Measurements from ENCODE around the gene HCFC1R1.

The HCFC1R1 gene

DNA sequence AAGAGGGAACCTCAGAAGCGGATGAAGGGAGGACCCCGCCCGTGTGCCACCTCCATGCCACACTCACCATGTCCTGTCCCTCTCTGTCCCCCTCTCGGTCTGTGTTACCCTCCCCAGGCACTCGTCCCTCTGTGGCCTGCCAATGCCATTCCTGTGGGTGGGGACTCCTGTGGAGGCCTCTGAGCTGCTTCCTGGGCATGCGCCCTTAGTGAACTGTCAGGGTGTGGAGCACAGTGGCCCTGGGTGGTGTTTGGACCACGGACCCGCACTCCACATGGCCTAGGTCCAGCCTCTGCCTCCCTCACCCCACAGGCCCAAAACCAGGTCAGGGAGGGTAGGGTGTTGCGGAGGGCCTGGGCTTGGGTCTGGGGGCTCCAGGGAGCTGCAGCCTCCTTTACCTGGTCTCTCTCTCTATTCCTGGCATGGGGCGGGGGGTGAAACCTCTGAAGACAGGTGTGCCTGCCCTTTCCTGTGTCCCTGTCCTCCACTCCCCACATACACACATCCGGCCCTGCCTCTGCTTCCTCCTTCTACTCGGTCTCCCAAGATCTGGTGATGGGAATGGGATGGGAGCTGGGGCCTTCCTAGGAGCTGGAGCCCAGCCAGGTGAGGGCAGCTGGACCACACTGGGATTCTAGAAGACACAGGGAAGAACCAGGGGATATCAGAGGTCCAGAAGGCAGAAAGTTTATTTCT lies 32.0 kb downstream of the HCFC1R1 start:
- DNase-seq: no peak

DNA sequence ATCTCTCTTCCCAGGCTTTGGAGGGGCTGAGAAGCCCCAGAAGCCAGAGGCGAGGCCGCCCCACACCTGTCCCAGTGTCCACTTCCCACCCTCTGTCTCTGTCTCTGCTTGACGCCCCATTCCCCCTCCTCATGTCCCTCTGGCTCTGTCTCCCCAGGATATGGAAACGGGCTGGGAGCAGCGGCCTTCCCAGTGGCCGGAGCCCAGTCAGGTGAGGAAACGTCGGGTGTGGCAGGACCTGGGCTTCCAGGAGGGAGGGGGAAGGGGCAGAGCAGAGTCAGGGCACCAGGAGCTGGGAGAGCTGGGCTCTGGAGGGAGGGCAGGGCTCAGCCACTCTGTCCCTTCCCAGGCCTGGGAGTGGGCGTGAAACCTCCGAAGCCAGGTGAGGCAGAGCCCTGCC lies 32.9 kb downstream of the HCFC1R1 start:
- DNase-seq: no peak

DNA sequence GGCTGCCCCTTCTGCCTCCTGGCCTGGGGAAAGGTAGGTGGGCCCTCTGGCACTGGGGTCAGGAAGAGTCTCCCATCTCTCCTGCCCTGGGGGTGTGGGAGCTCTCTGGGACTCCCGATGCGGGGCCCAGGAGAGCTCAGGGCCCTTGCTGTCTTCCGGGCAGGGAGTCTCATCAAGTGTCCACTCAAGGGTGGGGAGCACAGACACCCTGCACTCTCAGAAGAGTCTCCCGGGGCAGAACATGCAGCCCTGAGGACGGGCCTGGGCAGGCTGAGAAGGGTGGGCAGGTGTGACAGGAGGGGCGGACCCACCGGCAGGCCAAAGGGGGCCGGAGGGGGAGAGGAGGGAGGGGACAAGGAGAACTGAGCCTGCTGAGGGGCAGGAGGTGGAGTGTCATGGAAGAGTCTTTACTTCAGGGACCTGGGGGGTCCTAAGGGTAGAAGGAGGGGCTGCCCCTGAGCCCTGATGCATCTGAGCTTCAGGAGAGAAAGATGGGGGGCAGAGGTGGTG lies 35.1 kb downstream of the HCFC1R1 start:
- DNase-seq: no peak

DNA sequence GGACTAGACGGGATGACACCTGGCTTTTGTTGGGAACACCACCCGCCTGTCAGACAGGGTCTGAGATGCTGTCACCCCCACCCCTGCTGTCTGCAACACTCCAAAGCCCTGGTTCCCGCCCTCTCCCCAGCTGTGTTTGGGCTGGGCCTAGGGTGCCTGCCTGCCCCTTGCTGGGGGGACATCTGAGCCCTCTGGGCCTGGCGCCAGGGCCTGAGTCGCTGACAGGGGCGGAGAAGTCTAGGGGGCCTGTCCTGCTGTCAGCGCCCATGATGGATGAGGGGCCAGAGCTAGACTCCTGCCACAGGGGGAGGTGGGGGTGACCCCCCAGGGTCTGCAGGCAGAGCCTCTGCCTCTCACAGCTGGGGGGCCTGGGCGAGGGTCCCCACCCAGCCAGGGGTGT lies 35.9 kb downstream of the HCFC1R1 start:
- peak; percentile 82 for DNase-seq

DNA sequence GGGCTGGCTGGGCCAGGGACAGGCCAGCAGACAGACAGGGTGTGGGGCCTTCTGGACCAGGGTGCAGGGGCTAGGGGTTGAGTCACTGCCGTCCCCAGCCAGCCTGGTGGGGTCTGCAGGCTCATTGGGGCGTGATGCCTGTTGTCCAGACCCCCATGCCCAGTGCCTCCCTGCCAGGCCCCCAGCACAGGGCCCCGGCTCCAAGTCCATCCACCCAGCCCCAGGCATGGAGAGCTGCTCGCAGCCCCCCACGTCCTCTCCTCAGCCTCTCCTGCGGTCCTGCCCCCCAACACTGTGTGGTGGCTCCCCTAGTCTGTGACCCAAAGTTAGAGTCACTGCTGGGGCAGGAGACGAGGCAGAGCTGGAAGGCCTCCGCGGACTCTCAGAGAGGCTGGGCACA lies 36.5 kb downstream of the HCFC1R1 start:
- no peak for DNase-seq

DNA sequence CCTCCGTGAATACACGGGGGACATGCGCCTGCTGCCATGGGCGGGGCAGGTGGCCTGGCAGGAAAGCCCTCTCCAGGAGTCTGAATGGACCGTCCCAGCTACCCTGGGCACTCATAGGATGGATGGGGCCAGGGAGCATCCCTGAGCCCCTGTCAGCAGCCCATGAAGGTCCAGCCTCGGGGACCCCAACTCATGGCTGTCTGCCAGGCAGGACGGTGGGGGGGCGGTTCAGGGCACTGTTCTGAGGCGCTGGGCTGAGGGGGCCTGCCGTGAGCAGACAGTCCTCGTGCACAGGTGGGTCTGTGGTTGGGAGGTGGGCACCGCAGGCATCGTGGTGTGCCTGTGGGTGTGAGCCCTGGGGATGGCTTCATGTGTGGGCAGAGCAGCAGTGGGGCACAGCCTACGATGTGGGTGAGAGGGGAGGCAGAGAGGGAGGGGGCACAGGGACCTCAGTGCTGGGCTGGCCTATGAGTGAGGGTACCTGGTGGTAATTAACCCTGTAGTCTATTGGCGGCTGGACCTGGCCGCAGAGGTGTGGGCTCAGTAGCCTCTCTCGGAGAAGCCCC lies 37.0 kb downstream of the HCFC1R1 start:
- no peak for DNase-seq

DNA sequence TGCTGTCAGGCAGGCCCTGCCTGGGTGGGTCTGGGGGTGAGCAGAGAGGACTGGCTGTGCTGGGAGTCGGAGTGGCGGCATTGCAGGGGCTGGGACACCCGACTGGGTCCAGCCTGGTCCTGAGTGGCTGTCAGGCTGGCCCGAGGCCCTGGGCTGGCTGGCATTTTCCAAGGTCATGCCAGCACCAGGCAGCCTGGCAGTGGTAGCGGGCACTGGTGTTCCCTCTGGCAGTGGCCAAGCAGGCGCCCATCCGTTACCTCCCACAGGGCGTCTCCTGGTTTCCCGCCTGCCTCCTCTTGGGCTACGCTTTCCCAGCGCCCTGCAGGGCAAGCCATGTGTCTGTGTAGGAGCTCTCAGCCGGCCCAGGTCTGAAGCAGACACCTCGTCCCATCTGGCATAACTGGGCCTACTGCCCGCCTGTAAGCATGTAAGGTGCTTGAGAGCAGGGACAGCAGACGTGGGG lies 37.8 kb downstream of the HCFC1R1 start:
- DNase-seq: no peak

DNA sequence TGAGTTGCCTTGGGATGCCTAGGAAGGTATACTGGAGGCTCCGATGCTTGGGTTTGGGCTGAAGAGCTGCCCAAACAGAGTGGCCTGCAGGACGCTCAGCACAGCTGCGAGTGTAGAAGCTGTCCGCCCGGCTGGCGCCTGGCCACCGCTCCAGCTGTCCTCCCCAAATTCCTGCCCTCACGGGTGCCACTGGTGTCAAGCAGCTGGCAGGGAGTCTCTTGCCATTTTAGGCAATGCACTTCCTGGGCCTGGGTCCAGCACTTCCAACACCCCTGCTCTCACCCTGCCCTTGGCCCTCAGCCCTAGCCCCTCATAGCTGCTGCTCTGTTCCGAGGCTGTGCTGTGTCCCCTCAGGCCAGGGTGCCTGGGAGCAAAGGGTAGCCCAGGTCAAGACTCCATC lies 38.3 kb downstream of the HCFC1R1 start:
- DNase-seq: no peak

DNA sequence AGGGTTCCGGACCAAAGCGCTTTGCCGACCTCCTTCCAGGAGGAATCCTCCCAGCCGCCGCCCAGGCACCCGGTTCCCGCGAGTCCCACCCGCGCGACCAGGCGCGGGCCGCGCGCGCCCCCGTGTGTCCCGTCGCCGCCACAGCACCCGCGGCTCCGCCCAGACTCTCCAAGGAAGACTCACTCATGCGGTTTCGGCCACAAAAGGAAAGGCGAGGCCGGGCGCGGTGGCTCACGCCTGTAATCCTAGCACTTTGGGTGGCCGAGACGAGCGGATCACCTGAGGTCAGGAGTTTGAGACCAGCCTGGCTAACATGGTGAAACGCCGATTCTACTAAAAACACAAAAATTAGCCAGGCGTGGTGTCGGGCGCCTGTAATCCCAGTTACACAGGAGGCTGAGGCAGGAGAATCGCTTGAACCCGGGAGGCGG lies 40.0 kb downstream of the HCFC1R1 start:
- DNase-seq: peak; percentile 84

DNA sequence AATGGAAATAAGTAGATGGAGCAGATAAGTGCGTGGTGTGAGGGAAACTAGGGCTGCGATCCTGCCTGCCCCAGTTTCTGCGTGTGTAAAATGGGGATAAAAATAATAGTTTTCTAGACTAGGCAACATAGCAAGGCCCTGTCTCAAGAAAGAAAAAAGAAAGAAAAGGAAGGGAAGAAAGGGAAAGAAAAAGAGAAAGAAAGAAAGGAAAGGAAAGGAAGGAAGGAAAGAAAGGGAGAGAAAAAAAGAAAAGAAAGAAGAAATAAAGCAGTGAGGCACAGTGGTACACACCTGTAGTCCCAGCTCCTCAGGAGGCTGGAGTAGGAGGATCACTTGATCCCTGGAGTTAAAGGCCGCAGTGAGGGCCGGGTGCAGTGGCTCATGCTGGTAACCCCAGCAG lies 41.3 kb downstream of the HCFC1R1 start:
- DNase-seq: no peak

DNA sequence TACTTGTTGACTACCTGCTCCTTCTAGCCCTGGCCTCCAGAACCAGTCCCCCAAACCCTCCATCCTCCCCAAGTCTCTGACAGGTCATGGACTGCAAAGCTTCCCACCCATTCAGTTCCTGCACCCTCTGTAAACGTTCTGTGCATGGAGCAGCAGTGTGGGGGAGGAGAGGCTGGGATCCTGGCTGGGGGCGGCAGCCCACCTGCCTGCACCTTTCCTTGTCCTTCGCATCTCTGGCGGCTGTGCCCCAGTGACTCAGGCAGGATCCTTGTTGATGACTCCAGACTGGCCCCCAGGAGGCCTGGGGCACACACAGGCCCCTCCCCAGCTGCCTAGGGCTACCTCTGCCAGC lies 41.9 kb downstream of the HCFC1R1 start:
- DNase-seq: no peak

DNA sequence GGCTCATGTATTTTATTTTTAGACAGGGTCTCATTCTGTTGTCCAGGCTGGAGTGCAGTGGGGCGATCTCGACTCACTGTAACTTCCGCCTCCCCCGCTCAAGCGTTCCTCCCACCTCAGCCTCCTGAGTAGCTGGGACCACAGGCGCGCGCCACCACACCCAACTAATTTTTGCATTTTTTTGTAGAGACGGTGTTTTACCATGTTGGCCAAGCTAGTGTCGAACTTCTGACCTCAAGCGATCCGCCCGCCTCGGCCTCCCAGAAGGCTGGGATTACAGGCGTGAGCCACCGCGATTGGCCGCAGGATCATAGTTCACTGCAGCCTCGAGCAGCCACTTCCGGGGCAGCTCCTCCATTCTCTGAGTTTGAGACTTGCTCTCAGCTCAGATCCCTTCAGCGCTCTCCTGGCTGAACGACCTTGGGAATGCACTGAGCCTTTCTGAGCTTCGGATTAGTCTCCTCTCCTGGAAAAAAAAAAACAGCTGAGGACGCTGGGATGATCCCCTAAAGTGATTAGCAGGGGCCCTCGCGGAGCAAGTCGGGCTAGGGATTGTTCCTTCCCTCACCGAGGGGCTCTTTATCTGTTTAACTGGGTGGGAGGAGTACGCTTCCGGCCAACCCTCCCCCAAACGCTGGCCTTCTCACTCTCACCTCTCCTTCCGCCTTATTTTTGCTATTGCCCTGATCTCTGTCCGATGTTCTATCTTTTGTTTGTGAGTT lies 42.4 kb downstream of the HCFC1R1 start:
- DNase-seq: no peak

DNA sequence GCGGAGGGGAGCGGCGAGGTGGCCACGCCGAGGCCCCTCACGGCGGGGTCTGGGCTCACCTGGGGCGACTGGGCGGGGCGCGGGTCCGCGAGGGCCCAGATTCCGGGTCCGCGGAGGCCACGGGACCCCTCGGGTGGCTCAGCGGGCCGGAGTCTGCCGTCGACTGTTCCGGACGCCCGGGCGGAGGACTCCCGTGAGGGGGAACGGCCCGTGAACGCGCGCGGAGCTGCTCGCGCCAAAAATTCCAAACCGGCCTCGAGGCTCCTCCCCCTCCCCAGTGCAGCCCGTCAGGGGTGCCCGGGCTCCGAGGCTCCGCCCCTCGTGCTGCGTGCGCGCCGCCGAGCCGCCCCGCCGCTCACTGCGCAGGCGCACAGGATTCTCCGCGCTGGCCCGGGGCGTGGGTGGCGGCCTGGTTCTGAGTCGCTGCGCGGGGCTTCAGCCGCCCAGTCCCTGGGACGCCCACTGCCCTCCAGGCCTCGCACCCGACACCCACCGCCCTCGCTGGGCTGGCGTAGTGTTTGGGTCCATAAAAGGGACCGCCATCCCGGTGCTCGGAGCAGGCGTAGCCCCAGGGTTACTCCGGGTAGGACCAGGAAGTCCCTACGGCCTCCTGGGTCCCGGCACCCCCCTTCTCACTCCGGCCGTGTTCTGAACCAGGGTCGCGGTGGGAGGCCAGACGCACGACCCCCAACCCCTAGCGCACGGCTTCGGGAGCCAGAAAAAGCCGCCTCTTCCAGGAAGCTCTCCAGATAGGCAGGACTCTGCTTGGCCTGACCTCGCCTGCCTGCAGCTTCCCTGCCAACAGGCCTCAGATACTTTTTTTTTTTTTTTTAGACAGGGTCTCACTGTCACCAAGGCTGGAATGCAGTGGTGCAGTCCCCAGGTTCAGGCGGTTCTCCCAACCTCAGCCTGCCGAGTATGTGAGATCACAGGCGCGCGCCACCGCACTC lies 43.2 kb downstream of the HCFC1R1 start, which contains the start of gene PKMYT1:
TSS of gene PKMYT1 (minus strand) at position 220 of the 950 bp plus-strand sequence. CDS start 789 bp downstream, outside the sequence.
- peak; percentile 90 for DNase-seq

DNA sequence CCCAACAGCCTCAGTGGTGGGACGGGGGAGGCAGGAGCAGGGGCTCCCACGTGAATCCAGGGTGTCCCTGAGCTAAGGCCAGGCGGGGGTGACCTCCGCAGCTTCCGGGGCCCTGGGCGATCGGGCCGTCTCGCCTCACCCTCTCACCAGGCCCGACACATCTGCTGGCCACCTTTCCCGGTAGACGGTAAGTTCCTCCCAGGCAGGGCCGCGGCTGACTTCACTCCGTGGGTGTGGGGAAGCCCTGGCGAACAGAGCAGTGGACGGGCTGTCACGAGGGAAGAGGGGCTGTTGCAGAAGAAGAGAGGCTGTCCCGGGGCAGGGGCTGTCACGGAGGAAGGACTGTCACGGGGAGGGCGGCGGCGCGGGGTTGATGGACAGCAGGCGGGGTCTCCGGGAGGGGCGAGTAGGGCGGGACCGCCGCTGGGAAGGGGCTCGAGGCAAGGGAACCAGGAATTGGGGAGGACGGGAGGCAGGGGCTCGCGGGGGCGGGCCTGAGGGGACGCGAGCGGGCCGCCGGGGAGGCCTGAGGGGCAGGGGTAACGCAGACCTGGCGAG lies 44.0 kb downstream of the HCFC1R1 start:
- DNase-seq: no peak

DNA sequence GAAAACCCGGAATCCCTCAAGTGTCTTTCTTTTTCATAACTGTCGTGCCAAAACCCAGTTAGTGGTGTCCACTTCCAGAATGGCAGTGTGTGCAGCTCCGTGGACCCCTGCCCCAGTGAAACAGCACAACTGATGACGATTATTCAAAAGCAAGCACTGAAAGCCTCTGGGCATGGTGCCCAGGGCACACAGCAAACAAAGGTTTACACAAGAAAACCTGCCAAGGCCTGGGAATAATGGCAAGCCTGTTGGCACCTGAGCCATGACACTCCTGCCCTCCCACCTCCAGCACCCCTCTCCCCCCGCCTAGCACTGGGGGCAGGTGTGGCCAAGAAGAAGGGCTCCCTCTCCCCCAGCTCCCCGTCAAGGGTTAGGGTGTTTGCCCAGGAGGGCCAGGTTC lies 46.3 kb downstream of the HCFC1R1 start:
- peak; percentile 91 for DNase-seq

DNA sequence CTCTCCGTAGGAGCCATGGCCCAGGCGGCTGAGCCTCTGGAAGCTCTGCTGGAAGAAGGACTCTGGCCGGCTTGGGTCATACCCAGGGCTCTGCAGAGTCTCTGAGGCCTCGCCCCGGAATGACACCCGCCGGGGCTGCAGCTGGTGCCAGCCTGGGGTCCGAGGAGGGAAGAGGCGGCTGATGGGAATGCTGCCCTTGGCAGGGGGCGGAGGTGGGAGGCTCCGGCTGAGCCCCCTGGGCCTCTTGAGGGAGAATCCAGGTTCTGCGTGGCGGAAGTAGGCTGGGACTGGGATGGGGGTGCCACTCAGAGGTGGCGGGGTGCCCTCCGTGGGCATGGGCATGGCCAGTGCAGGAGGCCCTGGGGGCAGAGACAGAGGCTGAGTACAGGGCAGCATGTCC lies 47.1 kb downstream of the HCFC1R1 start:
- no peak for DNase-seq

DNA sequence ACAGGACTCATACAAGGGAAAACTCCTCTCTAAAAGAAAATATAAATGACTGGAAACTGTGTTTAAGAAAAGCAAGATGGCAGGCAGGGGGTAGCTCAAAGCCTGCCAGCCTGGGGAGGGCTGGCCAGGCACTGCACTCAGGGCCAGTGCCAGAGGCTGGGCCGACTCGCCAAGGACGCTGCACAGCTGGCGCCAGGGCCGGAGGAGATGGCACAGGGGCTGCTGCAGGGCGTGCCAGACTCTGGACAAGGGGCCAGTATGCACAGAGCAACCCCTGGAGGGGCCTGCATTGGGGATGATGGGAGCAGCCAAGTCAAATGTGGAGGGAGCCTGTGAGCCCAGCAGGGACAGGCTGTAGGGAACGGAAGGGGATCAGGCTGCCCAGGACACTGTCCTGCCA lies 47.5 kb downstream of the HCFC1R1 start:
- no peak for DNase-seq

DNA sequence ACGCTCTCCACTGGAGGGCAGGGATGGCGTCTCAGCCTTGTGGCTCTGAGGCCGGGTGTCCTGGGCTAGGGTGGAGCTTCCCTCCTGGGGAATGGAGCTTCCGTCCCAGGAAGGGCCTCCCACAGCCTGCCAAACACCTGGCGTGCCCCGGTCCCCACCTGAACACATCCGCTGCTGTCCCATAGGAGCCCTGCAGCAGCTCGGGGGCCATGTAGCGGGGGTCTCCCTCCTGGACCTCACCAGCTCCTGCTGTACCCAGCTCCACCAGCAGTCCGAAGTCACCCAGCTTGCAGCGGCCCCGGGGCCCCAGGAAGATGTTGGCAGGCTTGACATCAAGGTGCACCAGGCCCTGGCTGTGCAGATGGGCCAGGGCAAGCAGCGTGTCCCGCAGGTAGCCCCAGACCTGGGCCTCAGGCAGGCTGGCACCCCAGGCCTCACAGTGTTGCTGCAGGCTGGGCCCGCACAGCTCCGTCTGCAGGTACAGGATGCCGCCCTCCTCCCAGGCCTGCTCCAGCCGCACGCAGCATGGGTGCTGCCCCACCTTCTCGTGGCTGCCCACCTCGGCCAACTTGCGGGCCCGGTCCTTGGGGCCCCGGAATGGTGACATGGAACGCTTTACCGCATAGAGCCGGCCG lies 48.5 kb downstream of the HCFC1R1 start:
- no peak for DNase-seq

DNA sequence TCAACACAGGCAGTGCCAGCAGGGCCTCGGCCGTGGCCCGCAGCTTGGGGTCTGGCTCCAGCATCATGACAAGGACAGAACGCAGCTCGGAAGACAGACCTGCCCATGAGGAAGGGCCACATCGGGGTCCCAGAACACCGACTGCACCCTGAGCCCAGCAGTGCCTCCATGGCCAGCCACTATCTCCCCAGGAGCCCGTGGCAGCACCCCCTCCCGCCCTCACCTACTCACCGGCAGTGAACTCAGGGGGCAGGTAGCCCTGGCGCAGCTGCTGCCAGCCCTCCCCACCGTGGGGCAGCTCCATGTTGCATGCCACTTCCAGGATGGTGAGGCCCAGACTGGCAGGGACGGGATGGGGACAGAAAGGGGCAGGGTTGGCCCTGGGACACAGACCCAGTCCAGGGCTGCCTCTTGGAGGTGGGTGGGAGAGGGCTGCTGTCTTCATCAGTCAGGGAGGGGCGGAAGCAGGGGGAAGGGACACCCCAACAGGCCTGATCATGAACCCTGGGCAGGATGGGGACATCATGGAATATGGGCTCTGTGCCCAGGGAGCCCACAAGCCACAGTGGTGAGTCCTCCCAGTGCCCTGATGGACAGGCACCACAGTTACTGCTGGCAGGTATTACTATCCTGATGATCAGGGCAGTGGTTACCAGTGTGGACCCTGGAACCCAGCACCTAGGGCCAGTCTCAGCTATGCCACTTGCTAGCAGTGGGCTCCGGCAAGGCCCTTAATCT lies 49.3 kb downstream of the HCFC1R1 start:
- no peak for DNase-seq

DNA sequence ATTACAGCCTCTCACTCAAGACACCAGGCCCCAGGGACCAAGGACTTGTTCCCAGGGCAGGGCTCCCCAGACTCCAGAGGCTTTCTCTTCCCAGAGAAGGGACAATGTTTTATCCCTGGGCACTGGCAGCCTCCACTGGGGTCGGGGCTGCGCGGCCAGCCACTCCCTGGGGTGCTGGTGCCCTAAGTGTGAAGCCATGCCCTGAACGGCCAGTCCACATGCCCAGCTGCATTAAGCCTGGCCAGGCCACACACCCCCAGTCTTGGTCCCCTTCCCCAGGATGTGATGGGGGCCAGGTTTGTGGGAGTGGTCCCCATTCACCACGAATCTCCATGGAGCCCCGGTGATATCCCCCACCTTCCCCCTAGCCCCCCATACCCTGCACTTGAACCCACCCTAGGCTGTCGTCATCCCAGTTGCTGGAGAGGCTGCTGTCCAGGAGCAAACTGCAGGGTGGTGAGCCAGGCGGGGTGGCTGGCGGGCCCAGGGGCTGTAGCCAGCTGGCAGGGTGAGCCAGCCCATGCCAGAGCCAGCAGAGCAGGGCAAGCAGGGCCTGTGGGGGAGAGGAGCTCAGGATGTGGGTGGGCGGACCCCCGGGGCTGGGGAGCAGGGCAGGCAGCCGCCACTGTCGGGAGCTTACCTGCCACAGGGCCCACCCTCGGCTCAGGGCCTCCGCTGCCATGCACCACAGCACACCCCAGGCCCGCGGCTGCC lies 50.0 kb downstream of the HCFC1R1 start:
- no peak for DNase-seq

DNA sequence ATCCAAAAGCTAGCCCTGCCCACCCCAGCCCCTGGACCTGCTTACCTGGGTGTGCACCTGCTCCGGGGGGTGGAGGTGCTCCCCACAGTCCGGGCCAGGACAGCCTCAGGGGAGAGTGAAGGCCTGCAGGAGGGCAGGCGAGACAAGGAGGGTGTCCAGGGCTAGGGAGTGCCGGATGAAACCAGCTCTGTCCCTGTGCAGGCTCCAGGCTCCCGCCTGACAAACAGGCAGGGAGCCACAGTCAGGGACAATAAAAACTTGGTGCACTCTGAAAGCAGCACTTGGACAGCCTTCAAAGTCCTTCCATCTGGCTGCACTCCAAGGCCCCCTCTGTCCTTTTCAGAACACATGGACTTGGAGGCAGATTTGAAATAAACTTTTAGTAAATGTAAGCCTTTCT lies 50.6 kb downstream of the HCFC1R1 start:
- DNase-seq: no peak
